ENCODE data around the gene APOC1. TPM values are rescaled to one million over a fixed set of nuclear protein-coding genes. Genes with fewer than 3 reads are reported as not detected.
"Not testable (repeated sequence)": the region's sequence is repeated elsewhere in the genome, so short reads cannot be mapped to it uniquely, and the experiment has no call there.

Gene APOC1
- total RNA-seq, 1 donor from 2014 or later, result 816 TPM

GRCh38 chr19:44905437-44906160 is 8.8 kb upstream of the APOC1 start, which contains the start of gene APOE:
Gene APOE (plus strand): TSS chr19:44905796. CDS start chr19:44906625, 829 bp downstream.
- peaks cover 19% of the 10 kb centered on the region for H3K27me3 ChIP-seq (ENCODE audit: low read depth)
- H3K4me1 ChIP-seq, result peaks cover 5% of the 10 kb centered on the region
- peaks cover 26% of the 10 kb centered on the region for H3K36me3 ChIP-seq
- H3K27ac ChIP-seq, result no peak within 1 kb of the TSS
- ATAC-seq (peak; percentile 19 to 27), DNase-seq (no peak)
- no peaks in the 10 kb centered on the region for H3K9me3 ChIP-seq
- TF ChIP-seq CTCF (IDR thresholded peaks at IDR 0.05), result no peak
- H3K4me3 ChIP-seq, result peak within 1 kb of the TSS; percentile 43
- intact Hi-C loops (cut with DNase I), result no loop called here

- H3K4me3 ChIP-seq, result no peak overlapping the region
These were observed 6.8 kb upstream of the APOC1 start for GRCh38 chr19:44907613-44908012.

GRCh38 chr19:44908074-44908835 is 6.2 kb upstream of the APOC1 start:
- H3K27ac ChIP-seq, result no peak overlapping the region
- no peak for TF ChIP-seq CTCF (IDR thresholded peaks at IDR 0.05)
- no peaks in the 10 kb centered on the region for H3K9me3 ChIP-seq
- H3K27me3 ChIP-seq (ENCODE audit: low read depth), result peaks cover 19% of the 10 kb centered on the region
- DNase-seq (no peak), ATAC-seq (no peak)
- no peak overlapping the region for H3K4me3 ChIP-seq
- H3K4me1 ChIP-seq, result peaks cover 13% of the 10 kb centered on the region
- H3K36me3 ChIP-seq, result no peaks in the 10 kb centered on the region
- intact Hi-C loops (cut with DNase I), result no loop called here

More at GRCh38 chr19:44907613-44908012, 6.8 kb upstream of the APOC1 start:
- Histone ChIP-seq H3K27me3 (ENCODE audit: low read depth) (peaks cover 19% of the 10 kb centered on the region), H3K27ac (no peak overlapping the region), H3K36me3 (peaks cover 6% of the 10 kb centered on the region), H3K4me1 (peaks cover 13% of the 10 kb centered on the region), H3K9me3 (no peaks in the 10 kb centered on the region)
- TF ChIP-seq CTCF (IDR thresholded peaks at IDR 0.05), result no peak
- ATAC-seq (no peak), DNase-seq (no peak)
- intact Hi-C loops (cut with DNase I), result no loop called here

- H3K36me3 ChIP-seq, result no peaks in the 10 kb centered on the region
- DNase-seq, result no peak
- no peaks in the 10 kb centered on the region for H3K9me3 ChIP-seq
- peaks cover 10% of the 10 kb centered on the region for H3K4me1 ChIP-seq
- intact Hi-C loops (cut with DNase I), result no loop called here
- ATAC-seq, result no peak
- no peak overlapping the region for H3K4me3 ChIP-seq
- peaks cover 19% of the 10 kb centered on the region for H3K27me3 ChIP-seq (ENCODE audit: low read depth)
- H3K27ac ChIP-seq, result no peak overlapping the region
- no peak for TF ChIP-seq CTCF (IDR thresholded peaks at IDR 0.05)
These were observed 5.6 kb upstream of the APOC1 start for GRCh38 chr19:44908836-44909261.

- Histone ChIP-seq H3K27ac (no peak overlapping the region), H3K9me3 (no peaks in the 10 kb centered on the region), H3K4me1 (peaks cover 15% of the 10 kb centered on the region), H3K36me3 (no peaks in the 10 kb centered on the region), H3K27me3 (ENCODE audit: low read depth) (peaks cover 16% of the 10 kb centered on the region), H3K4me3 (peak overlapping the region; percentile 23)
- no peak for DNase-seq
- intact Hi-C loops (cut with DNase I), result no loop called here
- ATAC-seq, result no peak
- no peak for TF ChIP-seq CTCF (IDR thresholded peaks at IDR 0.05)
These were observed 4.6 kb upstream of the APOC1 start for GRCh38 chr19:44909775-44910174.

GRCh38 chr19:44911896-44912295 is 2.5 kb upstream of the APOC1 start:
- H3K27ac ChIP-seq; H3K4me3 ChIP-seq; H3K27me3 ChIP-seq (ENCODE audit: low read depth); H3K9me3 ChIP-seq; DNase-seq; H3K36me3 ChIP-seq; intact Hi-C loops (cut with DNase I); ATAC-seq: not testable (repeated sequence)
- H3K4me1 ChIP-seq, result peaks cover 15% of the 10 kb centered on the region
